PFSK-1 (cell line): Measurements from ENCODE around the gene SLC25A26.

Experiments used
- FOXP2 ChIP-seq: optimal IDR thresholded peaks from 2 replicates; pipeline ENCODE3; 2011; ENCODE audit warnings: borderline replicate concordance, control low read depth, inconsistent platforms; ENCODE audit not compliant: insufficient read depth; ENCODE audit errors: extremely low read length, extremely low read depth
- POLR2AphosphoS5 ChIP-seq: IDR thresholded peaks from 2 replicates; pipeline ENCODE4 v1.6.1; 2012; ENCODE audit warnings: low read depth, mild to moderate bottlenecking, control low read depth, low read length, moderate library complexity
- REST ChIP-seq, 2 experiments: IDR thresholded peaks; 2 replicates each; pipeline versions ENCODE4 v1.6.1 to v1.8.0; 2011 to 2012; ENCODE audit warnings: low read depth in 2 of 2, low read length in 2 of 2, control low read depth in 1 of 2, inconsistent platforms in 1 of 2, mild to moderate bottlenecking in 1 of 2, moderate library complexity in 1 of 2; ENCODE audit not compliant: insufficient read depth in 1 of 2
- SIN3A ChIP-seq: IDR thresholded peaks from 2 replicates; pipeline ENCODE4 v1.6.1; 2012; ENCODE audit warnings: mild to moderate bottlenecking, low read length, moderate library complexity, borderline replicate concordance; ENCODE audit not compliant: insufficient read depth
- TAF1 ChIP-seq: IDR thresholded peaks from 2 replicates; pipeline ENCODE4 v1.6.1; 2012; ENCODE audit warnings: low read length, control low read depth, borderline replicate concordance; ENCODE audit not compliant: insufficient read depth

Gene SLC25A26

DNA sequence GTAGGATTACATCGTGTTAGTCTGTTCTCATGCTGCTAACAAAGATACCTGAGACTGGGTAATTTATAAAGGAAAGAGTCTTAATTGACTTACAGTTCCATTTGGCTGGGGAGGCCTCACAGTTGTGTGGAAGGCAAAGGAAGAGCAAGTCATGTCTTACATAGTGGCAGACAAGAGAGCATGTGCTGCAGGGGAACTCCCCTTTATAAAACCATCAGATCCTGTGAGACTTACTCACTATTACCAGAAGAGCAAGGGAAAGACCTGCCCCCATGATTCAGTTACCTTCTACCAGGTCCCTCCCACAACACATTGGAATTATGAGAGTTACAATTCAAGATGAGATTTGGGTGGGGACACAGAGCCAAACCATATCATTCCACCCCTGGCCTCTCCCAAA lies 3.4 kb downstream of the SLC25A26 start:
- TF ChIP-seq FOXP2 (no peak), SIN3A (no peak), POLR2AphosphoS5 (no peak), REST (IDR thresholded peaks at IDR 0.05; ENCODE audit: insufficient read depth in 1 of 2, low read depth in 2 of 2, low read length in 2 of 2) (no peak), TAF1 (no peak)

DNA sequence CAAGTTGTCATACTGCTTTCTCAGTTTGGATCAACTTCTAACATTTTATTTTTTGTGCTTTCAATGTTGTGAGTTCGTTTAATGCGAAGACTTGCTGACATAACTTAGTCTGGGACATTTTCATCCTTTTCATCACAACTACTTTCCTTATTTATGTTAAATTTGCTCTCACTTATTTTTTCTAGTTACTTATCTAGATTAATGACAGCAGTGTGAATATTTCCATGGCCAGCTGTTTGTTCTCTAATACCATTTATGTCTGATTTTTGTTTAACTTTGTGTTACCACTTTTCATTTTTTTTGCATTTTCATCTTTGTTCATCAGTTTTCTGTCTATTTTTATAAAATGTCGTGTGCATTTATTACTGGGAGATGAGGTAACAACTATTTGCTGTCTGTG lies 6.2 kb downstream of the SLC25A26 start:
- TF ChIP-seq TAF1: no peak
- no peak for TF ChIP-seq REST (IDR thresholded peaks at IDR 0.05; ENCODE audit: insufficient read depth in 1 of 2, low read depth in 2 of 2, low read length in 2 of 2)
- TF ChIP-seq POLR2AphosphoS5: no peak
- TF ChIP-seq SIN3A: no peak

DNA sequence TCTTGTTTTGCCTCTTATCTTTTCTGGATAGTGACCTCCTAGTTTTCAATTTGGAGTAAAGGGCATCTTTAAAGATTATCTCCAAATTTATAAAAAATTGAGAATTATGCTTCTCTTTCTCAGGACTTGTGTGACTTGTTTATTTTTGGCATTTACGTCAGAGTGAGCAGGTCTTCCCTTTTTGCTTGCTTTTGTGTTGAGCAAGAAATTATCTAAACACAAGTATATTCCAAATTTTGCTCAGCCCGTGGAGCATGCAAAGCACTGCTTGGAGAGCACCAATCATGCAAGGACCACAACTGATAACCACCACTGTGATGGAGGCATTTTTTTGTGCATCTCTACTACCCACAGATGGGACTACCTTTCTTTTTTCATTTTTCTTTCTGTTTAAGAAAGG lies 7.1 kb downstream of the SLC25A26 start:
- TF ChIP-seq REST (IDR thresholded peaks at IDR 0.05; ENCODE audit: insufficient read depth in 1 of 2, low read depth in 2 of 2, low read length in 2 of 2) (no peak), SIN3A (no peak), FOXP2 (no peak), POLR2AphosphoS5 (no peak), TAF1 (no peak)

DNA sequence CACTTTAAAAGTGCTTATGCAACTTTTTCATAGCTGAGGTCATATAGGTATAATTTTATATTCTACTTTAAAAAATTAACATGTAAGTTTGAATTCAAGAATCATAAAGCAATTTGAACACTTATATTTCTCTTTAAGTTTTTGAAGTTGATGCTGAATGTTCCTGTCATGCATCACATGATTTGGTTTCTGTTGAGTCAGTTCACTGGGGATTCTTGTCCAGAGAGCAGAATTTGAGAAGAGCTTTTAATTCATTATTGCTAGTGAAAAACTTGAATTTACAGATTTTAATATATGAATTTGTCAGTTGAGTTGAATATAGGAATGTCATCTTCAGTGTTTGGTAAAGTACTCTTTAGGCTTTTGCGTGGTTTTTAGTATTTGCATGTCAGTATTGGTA lies 7.9 kb downstream of the SLC25A26 start:
- TF ChIP-seq TAF1 (no peak), SIN3A (no peak), FOXP2 (no peak), POLR2AphosphoS5 (no peak), REST (IDR thresholded peaks at IDR 0.05; ENCODE audit: insufficient read depth in 1 of 2, low read depth in 2 of 2, low read length in 2 of 2) (no peak)

- TF ChIP-seq REST (IDR thresholded peaks at IDR 0.05; ENCODE audit: insufficient read depth in 1 of 2, low read depth in 2 of 2, low read length in 2 of 2) (no peak), POLR2AphosphoS5 (no peak)
Observed at GRCh38 chr3:66229931-66230330, 9.1 kb downstream of the SLC25A26 start.
